ENCODE results near the gene ABLIM2.
A peak's percentile ranks its signal among the peaks of the same experiment; 100 is the strongest.

Gene ABLIM2

GRCh38 chr4:8115916-8116315, 42.7 kb downstream of the ABLIM2 start:
- DNase-seq: no peak

GRCh38 chr4:8115203-8115520, 43.5 kb downstream of the ABLIM2 start:
- no peak for DNase-seq

GRCh38 chr4:8114456-8115202, 44.0 kb downstream of the ABLIM2 start:
- DNase-seq: no peak

GRCh38 chr4:8113611-8114377, 44.8 kb downstream of the ABLIM2 start:
- DNase-seq: no peak

- no peak for DNase-seq
Observed at GRCh38 chr4:8112672-8113071, 45.9 kb downstream of the ABLIM2 start.

GRCh38 chr4:8112036-8112576, 46.5 kb downstream of the ABLIM2 start:
- no peak for DNase-seq

GRCh38 chr4:8110071-8110986, 48.3 kb downstream of the ABLIM2 start:
- peak; percentile 42 for DNase-seq

GRCh38 chr4:8109406-8110065, 49.1 kb downstream of the ABLIM2 start:
- no peak for DNase-seq

GRCh38 chr4:8108991-8109390, 49.6 kb downstream of the ABLIM2 start:
- no peak for DNase-seq

- DNase-seq: no peak
Observed at GRCh38 chr4:8108261-8108660, 50.4 kb downstream of the ABLIM2 start.

- DNase-seq: no peak
Observed at GRCh38 chr4:8107146-8107657, 51.4 kb downstream of the ABLIM2 start.

GRCh38 chr4:8106451-8107025, 52.1 kb downstream of the ABLIM2 start:
- DNase-seq: no peak

GRCh38 chr4:8105306-8106100, 53.1 kb downstream of the ABLIM2 start:
- DNase-seq: no peak

GRCh38 chr4:8104491-8105305, 53.9 kb downstream of the ABLIM2 start:
- no peak for DNase-seq

GRCh38 chr4:8103421-8104390, 54.9 kb downstream of the ABLIM2 start:
- no peak for DNase-seq

GRCh38 chr4:8102831-8103230, 55.8 kb downstream of the ABLIM2 start:
- DNase-seq: no peak

- DNase-seq: no peak
Observed at GRCh38 chr4:8102076-8102355, 56.6 kb downstream of the ABLIM2 start.

- no peak for DNase-seq
Observed at GRCh38 chr4:8101213-8102075, 57.2 kb downstream of the ABLIM2 start.

Data from stimulated activated CD8-positive, alpha-beta memory T cell treated with anti-CD3 and anti-CD28 coated beads, Interleukin-4, amount 100 ng/mL, for 48 hours (primary cell).